Upper lobe of right lung (tissue), 1 donor: Measurements from ENCODE around the gene FRRS1L. TPM values are rescaled to one million over a fixed set of nuclear protein-coding genes. Genes with fewer than 3 reads are reported as not detected.

Experiments used
- ATAC-seq: fragments of 200-7000 bp; cut with Tn5 transposase; one replicate; pipeline ENCODE4 v1.9.1; 2020; ENCODE audit warnings: mild to moderate bottlenecking, moderate library complexity
- DNase-seq: peaks from one replicate; pipeline ENCODE4 v3.0.0-alpha.2; 2020
- H3K27ac ChIP-seq: fragments of 200-600 bp; one replicate; pipeline ENCODE4 v1.8.0; 2022
- H3K27me3 ChIP-seq: fragments of 200-600 bp; one replicate; pipeline ENCODE4 v1.8.0; 2022; ENCODE audit warnings: mild to moderate bottlenecking
- H3K36me3 ChIP-seq: fragments of 200-600 bp; one replicate; pipeline ENCODE4 v1.8.0; 2022
- H3K4me1 ChIP-seq: fragments of 200-600 bp; one replicate; pipeline ENCODE4 v1.8.0; 2022
- H3K4me3 ChIP-seq: fragments of 200-600 bp; one replicate; pipeline ENCODE4 v1.8.0; 2022; ENCODE audit warnings: mild to moderate bottlenecking
- H3K9me3 ChIP-seq: fragments of 200-600 bp; one replicate; pipeline ENCODE4 v1.8.0; 2022
- intact Hi-C: fragments of 100-400 bp; cut with DNase I; formaldehyde crosslinking; loops from one replicate; pipeline ENCODE4 v1.11.0; 2022
- total RNA-seq: library from RNA; stranded (reverse); fragmentation: NEBNext Ultra II Directional; extraction: Animal tissue kit (Norgen Biotek cat#: 25700); gene quantifications from one replicate; pipeline ENCODE4 v1.2.1, GENCODE V29; 2021
- TF ChIP-seq, protein P1 (sequence below): fragments of 200-600 bp; IDR thresholded peaks from one replicate; pipeline ENCODE4 v1.8.0; 2022; ENCODE audit warnings: antibody characterized with exemption
- donor health status: DM: no; HTN: yes; CAD: no; lungs with severe emphysema.

FRRS1L gene
- total RNA-seq, 1 donor from 2014 or later = 0.09 TPM

DNA sequence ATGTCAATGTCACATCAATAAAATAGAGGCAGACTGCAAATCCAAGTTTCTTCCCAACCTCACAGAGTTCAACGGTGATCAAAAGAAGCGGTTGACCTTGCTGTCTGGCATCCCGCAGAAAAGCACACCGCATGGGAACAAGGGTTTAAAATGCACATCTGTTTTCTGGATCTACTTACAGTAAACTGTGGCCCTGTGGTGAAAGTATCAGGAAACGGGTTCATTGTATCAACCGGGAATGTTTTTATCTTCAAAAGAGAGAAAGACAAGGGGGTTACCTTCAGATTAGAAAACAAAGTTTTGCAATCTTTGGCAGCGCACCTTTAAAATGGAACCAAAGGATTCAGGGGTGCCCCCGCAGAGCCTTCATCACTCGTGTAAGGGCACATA, 15.5 kb upstream of the FRRS1L start:
- Histone ChIP-seq H3K36me3 (no peaks in the 10 kb centered on the region), H3K27ac (no peak overlapping the region), H3K9me3 (no peaks in the 10 kb centered on the region), H3K4me3 (no peak overlapping the region), H3K27me3 (peaks cover 7% of the 10 kb centered on the region), H3K4me1 (no peaks in the 10 kb centered on the region)
- no peak for DNase-seq
- no peak for ATAC-seq
- intact Hi-C loops = no loop called here
- TF ChIP-seq, protein P1, sequence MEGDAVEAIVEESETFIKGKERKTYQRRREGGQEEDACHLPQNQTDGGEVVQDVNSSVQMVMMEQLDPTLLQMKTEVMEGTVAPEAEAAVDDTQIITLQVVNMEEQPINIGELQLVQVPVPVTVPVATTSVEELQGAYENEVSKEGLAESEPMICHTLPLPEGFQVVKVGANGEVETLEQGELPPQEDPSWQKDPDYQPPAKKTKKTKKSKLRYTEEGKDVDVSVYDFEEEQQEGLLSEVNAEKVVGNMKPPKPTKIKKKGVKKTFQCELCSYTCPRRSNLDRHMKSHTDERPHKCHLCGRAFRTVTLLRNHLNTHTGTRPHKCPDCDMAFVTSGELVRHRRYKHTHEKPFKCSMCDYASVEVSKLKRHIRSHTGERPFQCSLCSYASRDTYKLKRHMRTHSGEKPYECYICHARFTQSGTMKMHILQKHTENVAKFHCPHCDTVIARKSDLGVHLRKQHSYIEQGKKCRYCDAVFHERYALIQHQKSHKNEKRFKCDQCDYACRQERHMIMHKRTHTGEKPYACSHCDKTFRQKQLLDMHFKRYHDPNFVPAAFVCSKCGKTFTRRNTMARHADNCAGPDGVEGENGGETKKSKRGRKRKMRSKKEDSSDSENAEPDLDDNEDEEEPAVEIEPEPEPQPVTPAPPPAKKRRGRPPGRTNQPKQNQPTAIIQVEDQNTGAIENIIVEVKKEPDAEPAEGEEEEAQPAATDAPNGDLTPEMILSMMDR = no peak

DNA sequence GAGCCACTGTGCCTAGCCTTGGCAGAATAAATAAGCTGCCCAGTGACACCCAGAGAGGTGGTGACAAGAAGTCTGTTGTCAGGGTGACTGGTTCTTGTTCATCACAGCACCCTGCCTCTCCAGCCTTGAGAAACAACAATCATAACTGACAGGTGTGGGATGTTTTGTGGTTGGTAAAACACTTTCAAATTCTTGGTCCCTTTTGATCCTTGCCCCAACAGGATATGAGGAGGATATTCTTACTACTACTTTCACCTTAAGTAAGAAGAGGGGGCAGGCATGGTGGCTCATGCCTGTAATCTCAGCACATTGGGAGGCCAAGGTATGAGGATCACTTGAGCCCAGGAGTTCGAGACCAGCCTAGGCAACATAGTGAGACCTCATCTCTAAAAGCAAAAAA, 14.2 kb upstream of the FRRS1L start:
- no peaks in the 10 kb centered on the region for H3K9me3 ChIP-seq
- TF ChIP-seq, protein P1 = no peak
- H3K4me1 ChIP-seq = no peaks in the 10 kb centered on the region
- no peak overlapping the region for H3K27ac ChIP-seq
- ATAC-seq (no peak), DNase-seq (no peak)
- intact Hi-C loops = no loop called here
- no peak overlapping the region for H3K4me3 ChIP-seq
- no peaks in the 10 kb centered on the region for H3K36me3 ChIP-seq
- peaks cover 7% of the 10 kb centered on the region for H3K27me3 ChIP-seq

DNA sequence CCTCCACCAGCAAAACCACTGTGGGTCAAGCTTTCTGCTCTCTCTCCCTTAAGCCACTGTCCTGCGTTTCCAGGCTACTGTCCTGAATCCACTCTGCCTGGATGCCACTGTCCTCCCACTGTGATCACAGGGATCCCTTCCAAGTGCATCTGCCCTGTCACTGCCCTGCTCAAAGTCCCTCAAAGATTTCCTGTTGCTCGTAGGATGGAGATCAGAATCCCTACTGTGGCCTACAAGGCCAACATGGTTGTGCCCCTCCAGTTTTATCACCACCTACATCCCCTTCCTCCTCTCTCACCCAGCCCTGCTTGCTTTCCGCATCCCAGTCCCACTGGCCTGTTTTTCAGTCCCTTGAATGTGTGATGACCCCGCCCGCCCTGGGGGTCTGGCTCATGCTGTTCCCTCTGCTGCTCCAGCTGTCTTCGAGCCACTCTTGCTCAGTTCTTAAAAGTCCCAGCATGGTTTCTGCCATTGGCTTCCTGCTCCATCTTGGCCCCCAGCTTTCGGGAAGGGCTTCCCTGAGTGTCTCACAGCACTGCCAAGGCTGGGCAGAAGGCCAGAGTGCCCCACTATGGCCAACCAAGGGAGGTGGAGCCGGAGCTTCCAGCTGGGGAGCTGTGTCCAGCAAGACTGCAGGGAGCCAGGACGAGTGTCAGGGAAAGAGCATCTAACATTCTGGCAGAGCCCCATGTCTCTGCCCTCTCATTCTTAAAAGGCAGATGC, 12.9 kb upstream of the FRRS1L start:
- Histone ChIP-seq H3K9me3 (no peaks in the 10 kb centered on the region), H3K27ac (no peak overlapping the region), H3K27me3 (peaks cover 7% of the 10 kb centered on the region), H3K4me1 (no peaks in the 10 kb centered on the region), H3K4me3 (no peak overlapping the region), H3K36me3 (no peaks in the 10 kb centered on the region)
- DNase-seq (no peak), ATAC-seq (no peak)
- intact Hi-C loops = no loop called here
- TF ChIP-seq, protein P1 = no peak

DNA sequence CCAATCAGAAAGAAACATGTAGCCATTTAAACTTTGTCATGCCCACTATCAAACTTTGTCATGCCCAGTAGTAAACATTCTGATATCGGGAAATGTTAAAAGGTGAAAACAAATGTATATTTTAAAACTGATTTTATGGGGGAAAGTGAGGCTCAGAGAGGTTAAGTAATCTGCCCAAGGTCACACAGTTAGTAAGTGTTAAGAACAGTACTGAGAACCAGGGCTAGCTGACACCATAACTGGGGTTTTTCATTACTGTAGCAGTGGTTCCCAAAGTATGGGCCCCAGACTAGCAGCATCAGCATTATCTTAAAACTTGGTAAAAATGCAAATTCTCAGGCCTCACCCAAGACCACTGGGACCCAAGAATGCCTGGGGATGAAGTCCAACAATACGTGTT, 9.9 kb upstream of the FRRS1L start:
- H3K36me3 ChIP-seq = no peaks in the 10 kb centered on the region
- H3K27me3 ChIP-seq = peaks cover 7% of the 10 kb centered on the region
- DNase-seq = no peak
- intact Hi-C loops = no loop called here
- no peak overlapping the region for H3K27ac ChIP-seq
- TF ChIP-seq, protein P1 = no peak
- H3K4me3 ChIP-seq = no peak overlapping the region
- ATAC-seq = no peak
- H3K9me3 ChIP-seq = no peaks in the 10 kb centered on the region
- H3K4me1 ChIP-seq = no peaks in the 10 kb centered on the region

DNA sequence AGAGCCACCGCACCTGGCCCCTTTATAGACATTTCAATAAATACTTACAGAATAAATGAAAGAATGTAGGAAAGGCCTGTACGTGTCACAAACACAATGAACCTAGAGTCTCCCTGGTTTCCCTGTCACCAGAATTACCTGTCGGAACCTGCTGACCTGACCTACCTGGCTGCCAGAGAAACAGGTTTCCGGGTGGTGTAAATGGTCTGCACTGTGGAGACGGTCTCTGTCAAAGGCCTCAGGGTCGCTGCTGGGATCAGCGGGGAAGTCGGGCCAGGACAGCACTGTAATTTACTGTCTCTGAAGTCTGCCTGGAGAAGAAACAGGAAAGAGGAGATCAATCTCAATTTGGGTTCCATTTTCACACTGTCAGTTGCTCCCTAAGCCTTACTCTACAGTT, 9.3 kb upstream of the FRRS1L start:
- ATAC-seq (no peak), DNase-seq (no peak)
- Histone ChIP-seq H3K27me3 (peaks cover 7% of the 10 kb centered on the region), H3K4me3 (no peak overlapping the region), H3K9me3 (no peaks in the 10 kb centered on the region), H3K4me1 (no peaks in the 10 kb centered on the region), H3K27ac (no peak overlapping the region), H3K36me3 (no peaks in the 10 kb centered on the region)
- intact Hi-C loops = no loop called here
- TF ChIP-seq, protein P1 = no peak

DNA sequence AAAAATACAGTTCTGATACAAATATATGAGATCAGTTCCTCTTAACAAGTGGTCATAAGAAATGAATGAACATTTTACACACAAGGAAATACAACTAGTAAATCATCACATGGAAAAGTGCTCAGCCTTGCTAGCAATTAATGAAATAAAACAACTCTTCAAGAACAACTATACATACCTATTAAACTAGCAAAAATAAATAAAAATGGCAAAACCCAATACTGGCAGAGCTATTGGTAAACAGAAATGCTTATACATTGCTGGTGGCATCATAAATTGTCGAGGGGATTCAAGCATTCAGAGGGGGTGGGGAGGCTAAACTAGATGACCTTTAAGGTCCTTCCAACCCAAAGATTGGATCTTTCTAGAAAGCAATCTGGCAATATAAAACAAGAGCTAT, 5.9 kb upstream of the FRRS1L start:
- no peak for ATAC-seq
- TF ChIP-seq, protein P1 = no peak

More for the DNA sequence above, 5.9 kb upstream of the FRRS1L start:
- no peaks in the 10 kb centered on the region for H3K4me1 ChIP-seq
- no peak overlapping the region for H3K27ac ChIP-seq
- no peaks in the 10 kb centered on the region for H3K36me3 ChIP-seq
- intact Hi-C loops = no loop called here
- peaks cover 6% of the 10 kb centered on the region for H3K27me3 ChIP-seq
- H3K4me3 ChIP-seq = no peak overlapping the region
- no peaks in the 10 kb centered on the region for H3K9me3 ChIP-seq
- DNase-seq = no peak
